HG03097 (cell line): ENCODE data around the gene LYG1.
"Not testable (repeated sequence)": the region's sequence is repeated elsewhere in the genome, so short reads cannot be mapped to it uniquely, and the experiment has no call there.

Experiments used
- ATAC-seq: cut with Tn5 transposase; IDR thresholded peaks from one replicate; pipeline ENCODE4 v1.9.1; 2021; ENCODE audit not compliant: unreplicated experiment, low FRiP score

LYG1 gene

GRCh38 chr2:99278195-99278765 lies 22.7 kb downstream of the LYG1 start:
- ATAC-seq: not testable (repeated sequence)

GRCh38 chr2:99275882-99276281 lies 25.1 kb downstream of the LYG1 start:
- ATAC-seq: no peak

GRCh38 chr2:99261242-99261641 lies 39.8 kb downstream of the LYG1 start:
- no peak for ATAC-seq

- ATAC-seq: no peak
Measured at GRCh38 chr2:99260184-99260583, 40.8 kb downstream of the LYG1 start.

- no peak for ATAC-seq
Measured at GRCh38 chr2:99259465-99259864, 41.5 kb downstream of the LYG1 start.

GRCh38 chr2:99256677-99257076 lies 44.3 kb downstream of the LYG1 start:
- no peak for ATAC-seq

GRCh38 chr2:99255491-99256318 lies 45.3 kb downstream of the LYG1 start, which contains the start of gene LYG2:
Gene LYG2, minus strand, starts transcription at chr2:99255666. Its CDS starts 1,406 bp downstream, at chr2:99254260.
- ATAC-seq: no peak

- ATAC-seq: no peak
Measured at GRCh38 chr2:99249951-99250350, 51.0 kb downstream of the LYG1 start.

GRCh38 chr2:99242151-99242550 lies 58.8 kb downstream of the LYG1 start:
- no peak for ATAC-seq

- no peak for ATAC-seq
Measured at GRCh38 chr2:99240431-99240830, 60.6 kb downstream of the LYG1 start.

- no peak for ATAC-seq
Measured at GRCh38 chr2:99238599-99238998, 62.4 kb downstream of the LYG1 start.
